OCI-LY3 (cell line): Measurements from ENCODE around the gene G6PC3.

Experiments used
- H2AFZ ChIP-seq: fragments of 200-600, 300-600 bp; shearing (Covaris generic); 2 replicates; pipeline ENCODE4 v1.6.0; 2014; ENCODE audit warnings: antibody characterized with exemption, low read depth, low read length
- H3K27ac ChIP-seq: fragments of 200-600, 300-600 bp; sonication (generic); 2 replicates; pipeline ENCODE4 v1.5.1; 2014; ENCODE audit warnings: mild to moderate bottlenecking, low read length, moderate library complexity, mixed read lengths
- H3K27me3 ChIP-seq: fragments of 200-600, 300-600 bp; sonication (generic); 2 replicates; pipeline ENCODE4 v1.6.1; 2014; ENCODE audit warnings: low read depth, low read length, mixed read lengths
- H3K36me3 ChIP-seq: fragments of 200-600, 300-600 bp; sonication (generic); replicated peaks from 2 replicates; pipeline ENCODE3; 2014; ENCODE audit warnings: low read depth, low read length, mixed read lengths
- H3K4me1 ChIP-seq: fragments of 300-600, 200-600 bp; sonication (generic); 2 replicates; pipeline ENCODE4 v1.6.1; 2014; ENCODE audit warnings: low read length, mixed read lengths
- H3K4me2 ChIP-seq: fragments of 200-600, 300-600 bp; sonication (generic); 2 replicates; pipeline ENCODE4 v1.6.1; 2014; ENCODE audit warnings: low read length, mixed read lengths
- H3K4me3 ChIP-seq: fragments of 300-600, 200-600 bp; sonication (generic); 2 replicates; pipeline ENCODE4 v1.5.1; 2014; ENCODE audit warnings: antibody characterized with exemption, mild to moderate bottlenecking, low read length, moderate library complexity
- H3K79me2 ChIP-seq: fragments of 300-600, 200-600 bp; shearing (Covaris generic); 2 replicates; pipeline ENCODE4 v1.6.1; 2014; ENCODE audit warnings: mild to moderate bottlenecking, low read length, mixed read lengths
- H3K9ac ChIP-seq: fragments of 300-600, 200-600 bp; shearing (Covaris generic); 2 replicates; pipeline ENCODE4 v1.6.0; 2014; ENCODE audit warnings: mild to moderate bottlenecking, low read length, moderate library complexity
- H3K9me3 ChIP-seq: fragments of 200-600, 300-600 bp; shearing (Covaris generic); 2 replicates; pipeline ENCODE4 v1.6.1; 2014; ENCODE audit warnings: low read length, mixed read lengths; ENCODE audit not compliant: insufficient read depth
- H4K20me1 ChIP-seq: fragments of 200-600, 300-600 bp; sonication (generic); 2 replicates; pipeline ENCODE4 v1.6.1; 2016; ENCODE audit warnings: low read length, mixed read lengths; ENCODE audit not compliant: insufficient read depth
- EZH2phosphoT487 ChIP-seq: fragments of 200-600 bp; shearing (Covaris generic); IDR thresholded peaks from 2 replicates; pipeline ENCODE4 v1.6.1; 2018; ENCODE audit warnings: antibody characterized with exemption, mixed run types, low read depth
- TF ChIP-seq, protein P1 (sequence below): fragments of 200-600, 300-600 bp; sonication (generic); IDR thresholded peaks from 2 replicates; pipeline ENCODE4 v1.5.1; 2014; ENCODE audit warnings: antibody characterized with exemption, low read length, low read depth

Gene G6PC3

GRCh38 chr17:44084921-44085320 is 14.4 kb downstream of the G6PC3 start:
- H3K4me2 ChIP-seq = no peak overlapping the region
- no peaks in the 10 kb centered on the region for H3K27me3 ChIP-seq
- TF ChIP-seq, protein P1, sequence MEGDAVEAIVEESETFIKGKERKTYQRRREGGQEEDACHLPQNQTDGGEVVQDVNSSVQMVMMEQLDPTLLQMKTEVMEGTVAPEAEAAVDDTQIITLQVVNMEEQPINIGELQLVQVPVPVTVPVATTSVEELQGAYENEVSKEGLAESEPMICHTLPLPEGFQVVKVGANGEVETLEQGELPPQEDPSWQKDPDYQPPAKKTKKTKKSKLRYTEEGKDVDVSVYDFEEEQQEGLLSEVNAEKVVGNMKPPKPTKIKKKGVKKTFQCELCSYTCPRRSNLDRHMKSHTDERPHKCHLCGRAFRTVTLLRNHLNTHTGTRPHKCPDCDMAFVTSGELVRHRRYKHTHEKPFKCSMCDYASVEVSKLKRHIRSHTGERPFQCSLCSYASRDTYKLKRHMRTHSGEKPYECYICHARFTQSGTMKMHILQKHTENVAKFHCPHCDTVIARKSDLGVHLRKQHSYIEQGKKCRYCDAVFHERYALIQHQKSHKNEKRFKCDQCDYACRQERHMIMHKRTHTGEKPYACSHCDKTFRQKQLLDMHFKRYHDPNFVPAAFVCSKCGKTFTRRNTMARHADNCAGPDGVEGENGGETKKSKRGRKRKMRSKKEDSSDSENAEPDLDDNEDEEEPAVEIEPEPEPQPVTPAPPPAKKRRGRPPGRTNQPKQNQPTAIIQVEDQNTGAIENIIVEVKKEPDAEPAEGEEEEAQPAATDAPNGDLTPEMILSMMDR = no peak
- TF ChIP-seq EZH2phosphoT487 = no peak
- H3K4me1 ChIP-seq = peaks cover 3% of the 10 kb centered on the region; the same call in 1 of the 2 replicates
- no peak overlapping the region for H2AFZ ChIP-seq
- H3K4me3 ChIP-seq = no peak overlapping the region
- H3K9ac ChIP-seq = no peak overlapping the region
- no peaks in the 10 kb centered on the region for H4K20me1 ChIP-seq
- no peaks in the 10 kb centered on the region for H3K79me2 ChIP-seq
- H3K36me3 ChIP-seq = peaks cover 4% of the 10 kb centered on the region
- no peaks in the 10 kb centered on the region for H3K9me3 ChIP-seq
- no peak overlapping the region for H3K27ac ChIP-seq

DNA sequence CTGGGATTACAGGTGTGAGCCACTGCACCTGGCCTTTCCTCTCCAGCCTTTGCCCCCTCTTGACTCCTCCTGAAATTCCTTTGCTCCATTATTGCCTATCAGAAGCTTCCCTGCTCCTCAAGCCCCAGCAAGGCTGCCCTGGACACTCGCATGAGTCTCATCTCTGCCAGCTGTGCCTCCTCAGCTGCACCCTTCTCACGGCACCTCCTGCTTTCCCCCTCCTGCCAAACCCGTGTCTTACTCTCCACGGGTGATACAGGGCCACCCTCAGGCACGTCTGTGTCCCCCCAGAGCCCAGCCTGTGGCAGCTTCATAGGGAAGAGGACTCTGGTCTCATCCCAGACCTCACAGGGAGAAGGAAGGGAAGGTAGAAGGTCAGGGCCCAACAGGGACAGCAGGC is 15.4 kb downstream of the G6PC3 start:
- no peaks in the 10 kb centered on the region for H3K79me2 ChIP-seq
- no peaks in the 10 kb centered on the region for H3K27me3 ChIP-seq
- H3K4me3 ChIP-seq = no peak overlapping the region
- no peak overlapping the region for H3K9ac ChIP-seq
- no peaks in the 10 kb centered on the region for H3K9me3 ChIP-seq
- no peak overlapping the region for H3K4me2 ChIP-seq
- peaks cover 4% of the 10 kb centered on the region for H3K36me3 ChIP-seq
- H3K4me1 ChIP-seq = no peaks in the 10 kb centered on the region
- no peak overlapping the region for H2AFZ ChIP-seq
- no peak overlapping the region for H3K27ac ChIP-seq
- H4K20me1 ChIP-seq = no peaks in the 10 kb centered on the region
- TF ChIP-seq, protein P1 = no peak
- TF ChIP-seq EZH2phosphoT487 = no peak

- TF ChIP-seq EZH2phosphoT487 = no peak
- TF ChIP-seq, protein P1 = no peak
- Histone ChIP-seq H3K4me1 (no peaks in the 10 kb centered on the region), H4K20me1 (no peaks in the 10 kb centered on the region), H3K4me3 (no peak overlapping the region), H3K79me2 (no peaks in the 10 kb centered on the region), H3K36me3 (peaks cover 4% of the 10 kb centered on the region), H3K27me3 (no peaks in the 10 kb centered on the region), H3K4me2 (no peak overlapping the region), H3K27ac (no peak overlapping the region), H3K9ac (no peak overlapping the region), H2AFZ (no peak overlapping the region), H3K9me3 (no peaks in the 10 kb centered on the region)
These were observed 16.1 kb downstream of the G6PC3 start for GRCh38 chr17:44086364-44087311.

DNA sequence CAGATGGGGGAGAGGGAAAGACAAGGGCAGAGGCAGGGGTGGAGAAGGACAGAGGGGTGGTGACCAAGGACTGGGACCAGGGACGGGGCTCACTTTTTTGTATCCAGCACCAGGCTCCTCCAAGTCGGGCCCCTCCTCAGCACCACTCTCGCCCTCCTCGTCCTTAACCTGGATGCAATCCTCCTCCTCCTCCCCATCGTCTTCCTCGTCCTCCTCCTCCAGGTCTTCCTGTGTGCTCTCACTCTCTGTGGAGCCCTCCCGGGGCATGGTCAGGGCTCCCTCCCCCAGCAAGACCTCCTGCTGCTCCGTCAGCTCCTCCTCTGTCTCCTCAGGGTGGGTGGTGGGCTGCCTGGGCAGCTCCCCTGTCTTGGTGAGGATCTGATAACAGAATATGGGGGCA is 16.8 kb downstream of the G6PC3 start:
- H2AFZ ChIP-seq = no peak overlapping the region
- no peaks in the 10 kb centered on the region for H3K36me3 ChIP-seq
- no peaks in the 10 kb centered on the region for H3K9me3 ChIP-seq
- no peaks in the 10 kb centered on the region for H3K27me3 ChIP-seq
- H3K4me2 ChIP-seq = no peak overlapping the region
- no peak overlapping the region for H3K27ac ChIP-seq
- no peak overlapping the region for H3K4me3 ChIP-seq
- TF ChIP-seq, protein P1 = no peak
- no peak for TF ChIP-seq EZH2phosphoT487
- H3K9ac ChIP-seq = no peak overlapping the region
- no peaks in the 10 kb centered on the region for H3K4me1 ChIP-seq
- no peaks in the 10 kb centered on the region for H4K20me1 ChIP-seq
- H3K79me2 ChIP-seq = no peaks in the 10 kb centered on the region
